Vagina (tissue), 2 donors: Measurements from ENCODE around the gene FUBP1. TPM values are rescaled to one million over a fixed set of nuclear protein-coding genes. Genes with fewer than 3 reads are reported as not detected.

Source experiments
- DNase-seq, 2 donors: peaks; one replicate each; pipeline ENCODE4 v3.0.0-alpha.2; 2017; ENCODE audit errors: extremely low spot score in 2 of 2
- H3K27ac ChIP-seq: fragments of 200-600 bp; sonication (generic); one replicate; pipeline ENCODE4 v1.5.1; 2019
- H3K27me3 ChIP-seq: fragments of 200-600 bp; sonication (generic); one replicate; pipeline ENCODE4 v1.5.1; 2019
- H3K36me3 ChIP-seq, 2 donors: fragments of 200-600 bp; sonication (generic); one replicate each; pipeline ENCODE4 v1.5.1; 2017 to 2019
- H3K4me1 ChIP-seq: fragments of 200-600 bp; sonication (generic); one replicate; pipeline ENCODE4 v1.5.1; 2019
- H3K4me3 ChIP-seq, 2 donors: fragments of 200-600 bp; sonication (generic); 1 replicate in 1 of 2; 2 replicates in 1 of 2; pipeline ENCODE4 v1.5.1; 2016 to 2019
- H3K9me3 ChIP-seq: fragments of 200-600 bp; sonication (generic); one replicate; pipeline ENCODE4 v1.5.1; 2019
- POLR2A ChIP-seq, 2 donors: fragments of 450-650 bp; IDR thresholded peaks; one replicate each; pipeline ENCODE4 v1.6.1; 2017; ENCODE audit warnings: antibody characterized with exemption in 2 of 2, mild to moderate bottlenecking in 2 of 2, moderate library complexity in 2 of 2
- POLR2AphosphoS5 ChIP-seq, 2 donors: sonication (generic); formaldehyde crosslinking; IDR thresholded peaks; one replicate each; pipeline ENCODE4 v1.9.0; 2017; ENCODE audit warnings: antibody characterized with exemption in 2 of 2, mild to moderate bottlenecking in 2 of 2, low read depth in 1 of 2; ENCODE audit not compliant: insufficient read depth in 1 of 2
- intact Hi-C: fragments of 100-400 bp; cut with DNase I; formaldehyde crosslinking; loops from one replicate; pipeline ENCODE4 v1.15.1; 2023
- total RNA-seq: library from RNA; depleted of rRNA; stranded (reverse); fragments of >200 nt; gene quantifications from one replicate; pipeline ENCODE4 v1.2.3, GENCODE V29; 2016
- TF ChIP-seq, protein P1 (sequence below), 3 experiments: fragments of 450-650 bp in 2 of 3; fragments of 200-600 bp in 1 of 3; sonication (generic) in 1 of 3; IDR thresholded peaks; one replicate each; pipeline ENCODE4 v1.5.1; 2017 to 2019; ENCODE audit warnings: antibody characterized with exemption in 3 of 3, mild to moderate bottlenecking in 2 of 3, moderate library complexity in 2 of 3

Gene FUBP1
- total RNA-seq, 1 donor from 2014 or later, result 85.7 TPM

GRCh38 chr1:78009836-78010235 lies 31.0 kb upstream of the FUBP1 start:
- no peak for DNase-seq
- Histone ChIP-seq H3K36me3 (peaks cover 0 to 20% of the 10 kb centered on the region in 2 donors), H3K4me3 (no peak overlapping the region), H3K9me3 (no peaks in the 10 kb centered on the region), H3K27me3 (no peaks in the 10 kb centered on the region), H3K4me1 (peaks cover 56% of the 10 kb centered on the region), H3K27ac (peak overlapping the region; percentile 27)
- TF ChIP-seq POLR2A (IDR thresholded peaks at IDR 0.05), result no peak
- TF ChIP-seq, protein P1, sequence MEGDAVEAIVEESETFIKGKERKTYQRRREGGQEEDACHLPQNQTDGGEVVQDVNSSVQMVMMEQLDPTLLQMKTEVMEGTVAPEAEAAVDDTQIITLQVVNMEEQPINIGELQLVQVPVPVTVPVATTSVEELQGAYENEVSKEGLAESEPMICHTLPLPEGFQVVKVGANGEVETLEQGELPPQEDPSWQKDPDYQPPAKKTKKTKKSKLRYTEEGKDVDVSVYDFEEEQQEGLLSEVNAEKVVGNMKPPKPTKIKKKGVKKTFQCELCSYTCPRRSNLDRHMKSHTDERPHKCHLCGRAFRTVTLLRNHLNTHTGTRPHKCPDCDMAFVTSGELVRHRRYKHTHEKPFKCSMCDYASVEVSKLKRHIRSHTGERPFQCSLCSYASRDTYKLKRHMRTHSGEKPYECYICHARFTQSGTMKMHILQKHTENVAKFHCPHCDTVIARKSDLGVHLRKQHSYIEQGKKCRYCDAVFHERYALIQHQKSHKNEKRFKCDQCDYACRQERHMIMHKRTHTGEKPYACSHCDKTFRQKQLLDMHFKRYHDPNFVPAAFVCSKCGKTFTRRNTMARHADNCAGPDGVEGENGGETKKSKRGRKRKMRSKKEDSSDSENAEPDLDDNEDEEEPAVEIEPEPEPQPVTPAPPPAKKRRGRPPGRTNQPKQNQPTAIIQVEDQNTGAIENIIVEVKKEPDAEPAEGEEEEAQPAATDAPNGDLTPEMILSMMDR (IDR thresholded peaks at IDR 0.05), result no peak
- TF ChIP-seq POLR2AphosphoS5 (IDR thresholded peaks at IDR 0.05; ENCODE audit: insufficient read depth in 1 of 2, low read depth in 1 of 2), result no peak
- intact Hi-C loops, result no loop called here

GRCh38 chr1:78009276-78009675 lies 30.4 kb upstream of the FUBP1 start:
- Histone ChIP-seq H3K36me3 (peaks cover 0 to 14% of the 10 kb centered on the region in 2 donors), H3K4me3 (no peak overlapping the region), H3K4me1 (peaks cover 52% of the 10 kb centered on the region), H3K27me3 (no peaks in the 10 kb centered on the region), H3K27ac (no peak overlapping the region), H3K9me3 (no peaks in the 10 kb centered on the region)
- intact Hi-C loops, result no loop called here
- no peak for DNase-seq
- TF ChIP-seq POLR2A (IDR thresholded peaks at IDR 0.05) (no peak), POLR2AphosphoS5 (IDR thresholded peaks at IDR 0.05; ENCODE audit: insufficient read depth in 1 of 2, low read depth in 1 of 2) (no peak)
- TF ChIP-seq, protein P1 (IDR thresholded peaks at IDR 0.05), result no peak

DNA sequence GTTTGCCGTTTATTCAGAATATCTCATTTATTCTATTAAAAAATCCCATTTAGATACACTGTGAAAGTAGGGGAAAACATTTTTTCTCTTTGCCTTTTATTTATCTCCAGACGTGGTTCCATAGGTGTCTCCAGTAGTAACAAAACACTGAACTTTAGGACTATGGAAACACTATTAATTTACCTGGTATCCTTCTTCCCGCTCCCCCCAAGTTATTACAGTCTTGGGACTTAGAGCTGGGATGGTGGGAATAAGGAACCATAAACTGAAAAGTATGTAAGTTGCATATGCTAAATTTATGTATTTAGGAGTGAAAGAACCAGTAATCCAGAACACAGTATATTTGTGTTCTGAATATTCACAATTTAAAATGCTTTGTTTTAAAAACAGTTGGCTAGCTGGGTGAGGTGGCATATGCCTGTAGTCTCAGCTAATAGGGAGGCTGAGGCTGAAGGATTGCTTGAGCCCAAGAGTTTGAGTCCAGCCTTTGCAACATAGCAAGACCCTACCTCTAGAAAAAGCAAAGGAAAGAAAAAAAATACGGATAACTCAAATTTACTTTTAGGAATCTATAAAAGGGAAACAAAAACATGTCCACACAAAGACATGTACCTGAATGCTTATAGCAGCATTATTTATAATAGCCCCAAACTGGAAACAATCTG lies 28.9 kb upstream of the FUBP1 start:
- TF ChIP-seq, protein P1 (IDR thresholded peaks at IDR 0.05), result no peak
- TF ChIP-seq POLR2A (IDR thresholded peaks at IDR 0.05) (no peak), POLR2AphosphoS5 (IDR thresholded peaks at IDR 0.05; ENCODE audit: insufficient read depth in 1 of 2, low read depth in 1 of 2) (no peak)
- H3K27ac ChIP-seq, result peak overlapping the region; percentile 27
- peaks cover 48% of the 10 kb centered on the region for H3K4me1 ChIP-seq

DNA sequence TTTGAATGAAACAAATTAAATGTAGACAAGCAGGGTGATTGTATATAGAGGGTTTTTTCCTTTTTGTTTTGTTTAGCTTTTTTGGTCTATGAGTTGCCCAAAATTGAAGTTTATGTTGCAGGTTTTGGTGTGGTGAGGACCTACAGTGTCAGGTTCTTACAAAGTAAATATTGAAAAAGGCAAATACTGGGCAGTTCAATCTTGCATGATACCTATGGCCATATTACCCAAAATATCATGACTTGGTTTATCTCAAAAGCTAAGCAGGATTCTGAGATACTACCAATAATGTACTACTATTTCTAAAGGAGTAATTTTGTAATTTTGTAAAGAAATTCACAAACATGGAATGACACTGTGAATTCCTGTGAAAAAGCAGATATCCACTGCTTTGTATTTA lies 27.6 kb upstream of the FUBP1 start:
- Histone ChIP-seq H3K27me3 (no peaks in the 10 kb centered on the region), H3K4me3 (peak overlapping the region; percentile 57 to 64), H3K9me3 (no peaks in the 10 kb centered on the region), H3K27ac (peak overlapping the region; percentile 97), H3K36me3 (no peaks in the 10 kb centered on the region), H3K4me1 (peaks cover 48% of the 10 kb centered on the region)
- DNase-seq, result no peak
- TF ChIP-seq POLR2A (IDR thresholded peaks at IDR 0.05), result no peak
- TF ChIP-seq POLR2AphosphoS5 (IDR thresholded peaks at IDR 0.05; ENCODE audit: insufficient read depth in 1 of 2, low read depth in 1 of 2), result no peak
- TF ChIP-seq, protein P1 (IDR thresholded peaks at IDR 0.05), result no peak
- intact Hi-C loops, result no loop called here

More for the DNA sequence above, 28.9 kb upstream of the FUBP1 start:
- H3K36me3 ChIP-seq, result no peaks in the 10 kb centered on the region
- intact Hi-C loops, result no loop called here
- no peaks in the 10 kb centered on the region for H3K9me3 ChIP-seq
- no peak for DNase-seq
- peak overlapping the region; percentile 57 to 64 for H3K4me3 ChIP-seq
- no peaks in the 10 kb centered on the region for H3K27me3 ChIP-seq

DNA sequence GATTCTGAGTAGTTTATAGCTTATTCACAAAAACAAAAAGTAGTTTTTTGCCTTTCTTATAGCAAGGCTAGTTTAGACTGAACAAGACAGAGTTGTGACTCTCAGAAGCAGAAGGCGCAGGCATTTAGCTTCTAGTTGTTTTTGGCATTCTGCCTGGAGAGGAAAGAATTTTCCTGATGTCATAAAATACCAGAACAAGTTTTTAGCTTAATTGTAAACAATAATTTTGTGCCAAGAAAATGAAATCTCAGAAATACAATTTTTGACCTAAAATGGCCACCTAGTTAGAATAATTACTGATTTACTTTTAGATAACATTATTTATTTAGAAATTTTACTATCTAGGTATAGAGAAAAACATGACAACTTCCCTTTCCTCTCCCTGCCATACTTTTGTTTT lies 26.9 kb upstream of the FUBP1 start:
- no peak for DNase-seq
- H3K9me3 ChIP-seq, result no peaks in the 10 kb centered on the region
- no peaks in the 10 kb centered on the region for H3K36me3 ChIP-seq
- intact Hi-C loops, result loop anchor here (2.0 kb wide), 1 partner anchor 27 kb away; the partner anchor contains the start of gene FUBP1
- no peaks in the 10 kb centered on the region for H3K27me3 ChIP-seq
- peak overlapping the region; percentile 97 for H3K27ac ChIP-seq
- peak overlapping the region; percentile 57 to 64 for H3K4me3 ChIP-seq
- TF ChIP-seq, protein P1 (IDR thresholded peaks at IDR 0.05), result no peak
- peak in 1 of 2 donors; percentile 37 for TF ChIP-seq POLR2A (IDR thresholded peaks at IDR 0.05)
- TF ChIP-seq POLR2AphosphoS5 (IDR thresholded peaks at IDR 0.05; ENCODE audit: insufficient read depth in 1 of 2, low read depth in 1 of 2), result peak; percentile 26 to 88
- H3K4me1 ChIP-seq, result peaks cover 43% of the 10 kb centered on the region
